K562 (cell line): ENCODE results near the gene SPCS2. TPM values are rescaled to one million over a fixed set of nuclear protein-coding genes. Genes with fewer than 3 reads are reported as not detected.
"Not testable (repeated sequence)": the region's sequence is repeated elsewhere in the genome, so short reads cannot be mapped to it uniquely, and the experiment has no call there.

ENCODE experiments used
- ATAC-seq: fragments of 200-7000 bp; cut with Tn5 transposase; 3 replicates; pipeline ENCODE4 v1.9.1; 2020; ENCODE audit warnings: moderate library complexity
- BruUV-seq: library from RNA; stranded (reverse); fragments of 400-500 nt; replicated peaks from 2 replicates; lab custom pipeline; 2021; lab: Mats Ljungman, UMichigan
- CTCF ChIA-PET: fragments of 300-600 bp; formaldehyde crosslinking; extraction: SDS; loops from one replicate; lab custom pipeline; 2021; ENCODE audit warnings: low intra/inter-chr PET ratio; lab: Yijun Ruan, JAX
- POLR2A ChIA-PET: fragments of 300-600, 350-650 bp; sonication (Branson Sonifier 250); formaldehyde crosslinking; extraction: SDS; loops from one replicate; lab custom pipeline; 2021; ENCODE audit warnings: antibody characterized with exemption, inconsistent platforms; lab: Yijun Ruan, JAX
- DNase-seq, 4 experiments: peaks; one replicate each; pipeline versions ENCODE4 v3.0.0 to v3.0.0-alpha.2; 2011 to 2018; ENCODE audit warnings: low spot score in 3 of 4, mixed read lengths in 3 of 4; ENCODE audit errors: extremely low read depth in 1 of 4
- FAIRE-seq: peaks from 2 replicates; lab custom pipeline; 2011; peaks lifted over from hg19 to GRCh38; lab: Jason Lieb, UNC
- H2AFZ ChIP-seq: 2 replicates; pipeline ENCODE4 v1.6.0; 2011; ENCODE audit warnings: low read depth, low read length, control low read depth, inconsistent platforms
- H3K27ac ChIP-seq: fragments of 200-600 bp; 3 replicates; pipeline ENCODE4 v1.8.0; 2011; ENCODE audit warnings: low read depth, mild to moderate bottlenecking, control low read depth, inconsistent platforms, low read length, moderate library complexity, mixed read lengths; ENCODE audit errors: extremely low read depth
- H3K27me3 ChIP-seq, 2 experiments: fragments of 300-600 bp in 1 of 2; 2 replicates in 1 of 2; 3 replicates in 1 of 2; pipeline versions ENCODE4 v1.6.0 to v1.8.0; 2011; ENCODE audit warnings: inconsistent platforms in 2 of 2, low read length in 2 of 2, mild to moderate bottlenecking in 1 of 2, mixed read lengths in 1 of 2, moderate library complexity in 1 of 2; ENCODE audit not compliant: control insufficient read depth in 2 of 2, insufficient read depth in 2 of 2
- H3K36me3 ChIP-seq: fragments of 300-600 bp; 3 replicates; pipeline ENCODE4 v1.8.0; 2011; ENCODE audit warnings: mild to moderate bottlenecking, low read length, inconsistent platforms; ENCODE audit not compliant: control insufficient read depth, insufficient read depth
- H3K4me1 ChIP-seq, 2 experiments: fragments of 200-600 bp in 1 of 2; replicated peaks in 1 of 2; 2 replicates in 1 of 2; 3 replicates in 1 of 2; pipeline versions ENCODE4 v1.5.1 to v1.8.0; 2011; ENCODE audit warnings: inconsistent platforms in 2 of 2, low read length in 2 of 2, mild to moderate bottlenecking in 1 of 2, mixed read lengths in 1 of 2, moderate library complexity in 1 of 2; ENCODE audit not compliant: control insufficient read depth in 2 of 2, insufficient read depth in 2 of 2
- H3K4me2 ChIP-seq: 2 replicates; pipeline ENCODE4 v1.6.1; 2011; ENCODE audit warnings: low read length, control low read depth, inconsistent platforms, mixed read lengths; ENCODE audit not compliant: insufficient read depth
- H3K4me3 ChIP-seq: fragments of 200-600 bp; sonication (generic), shearing (Covaris generic); 2 replicates; pipeline ENCODE4 v1.5.1; 2016; ENCODE audit warnings: control low read depth, inconsistent platforms
- H3K79me2 ChIP-seq: fragments of 200-600 bp; 3 replicates; pipeline ENCODE4 v1.8.0; 2011; ENCODE audit warnings: low read length, inconsistent platforms; ENCODE audit not compliant: control insufficient read depth, insufficient read depth
- H3K9ac ChIP-seq, 2 experiments: 2 replicates each; pipeline versions ENCODE4 v1.6.0 to v1.6.1; 2011; ENCODE audit warnings: low read depth in 2 of 2, low read length in 2 of 2, control low read depth in 1 of 2, inconsistent platforms in 1 of 2, mild to moderate bottlenecking in 1 of 2, mixed read lengths in 1 of 2; ENCODE audit not compliant: insufficient read depth in 1 of 2
- H3K9me1 ChIP-seq: one replicate; pipeline ENCODE4 v1.6.0; 2011; ENCODE audit warnings: inconsistent platforms, mild to moderate bottlenecking, low read length, moderate library complexity; ENCODE audit not compliant: control insufficient read depth, insufficient read depth
- H3K9me3 ChIP-seq: replicated peaks from 2 replicates; pipeline ENCODE4 v1.5.1; 2011; ENCODE audit warnings: low read depth, low read length, inconsistent platforms; ENCODE audit not compliant: control insufficient read depth, insufficient read depth
- H4K20me1 ChIP-seq: replicated peaks from 2 replicates; pipeline ENCODE4 v1.6.1; 2011; ENCODE audit warnings: low read length, inconsistent platforms, mixed read lengths; ENCODE audit not compliant: control insufficient read depth, insufficient read depth
- CBX5 ChIP-seq: IDR thresholded peaks from 2 replicates; pipeline ENCODE4 v1.6.1; 2014; ENCODE audit warnings: low read depth, borderline replicate concordance
- ZFP36 ChIP-seq: fragments of 150-350 bp; IDR thresholded peaks from 2 replicates; pipeline ENCODE4 v1.6.1; 2018; ENCODE audit warnings: low read length, low read depth; ENCODE audit not compliant: partially characterized antibody
- ZNF431 ChIP-seq: sonication (generic); formaldehyde crosslinking; IDR thresholded peaks from 2 replicates; pipeline ENCODE4 v1.8.0; 2022; ENCODE audit warnings: mild to moderate bottlenecking, missing genetic modification reagents
- ZNF766 ChIP-seq: fragments of 200-800 bp; sonication (Bioruptor generic); conservative IDR thresholded peaks from 2 replicates; pipeline ENCODE4 v1.6.1; 2016; ENCODE audit warnings: missing genetic modification characterization, missing compliant biosample characterization
- WGBS: fragments of 100-300 bp; shearing (Covaris generic); methylation state at CpG from one replicate; pipeline ENCODE4 v1.1.6; 2016; ENCODE audit warnings: low coverage, mixed read lengths; ENCODE audit not compliant: insufficient coverage; ENCODE audit errors: missing lambda C conversion rate; 5-methylcytosine and 5-hydroxymethylcytosine counted together
- in situ Hi-C: fragments of 300-500 bp; cut with MboI; formaldehyde crosslinking; loops from 4 replicates; pipeline ENCODE4 v1.15.0; 2018; ENCODE audit warnings: inconsistent platforms, mixed read lengths
- intact Hi-C: fragments of 100-400 bp; cut with micrococcal nuclease; formaldehyde crosslinking; loops from 2 replicates; pipeline ENCODE4 v1.14.2; 2022
- polyA plus RNA-seq, 8 experiments: library from polyadenylated mRNA; depleted of rRNA in 4 of 8; stranded (reverse) in 5 of 8; unstranded in 3 of 8; fragments of >200 nt; fragmentation: Nextera tagmentation in 2 of 8; fragmentation: Illumina TruSeq in 1 of 8; extraction: Ambion mirVana in 2 of 8; extraction: Trizol in 1 of 8; gene quantifications; 2 replicates each; pipeline versions ENCODE4 v1.2.1 to v1.2.3, GENCODE V29; 2011 to 2014; ENCODE audit warnings: inconsistent platforms in 1 of 8, missing spikeins in 1 of 8
- total RNA-seq, 7 experiments: library from RNA; depleted of rRNA in 6 of 7; stranded (reverse); fragments of >200 nt in 6 of 7; fragmentation: Illumina TruSeq in 2 of 7; extraction: Trizol in 2 of 7; gene quantifications; 2 replicates each; pipeline versions ENCODE4 v1.2.1 to v1.2.3, GENCODE V29; 2011 to 2021; ENCODE audit warnings: low replicate concordance in 1 of 7

The SPCS2 gene
- total and polyA plus RNA-seq, 9 of the 15 experiments (the other 6 are each of a cell fraction or from before 2014, with no cell fraction given): 38.2 to 458 (median 193) TPM

- H3K9me3 ChIP-seq, POLR2A ChIA-PET, BruUV-seq, H3K27ac ChIP-seq, H3K9ac ChIP-seq, DNase-seq, H3K4me1 ChIP-seq, CTCF ChIA-PET, H3K4me3 ChIP-seq, intact Hi-C loops, H3K9me1 ChIP-seq, H3K4me2 ChIP-seq, H3K36me3 ChIP-seq, H3K27me3 ChIP-seq, FAIRE-seq, H4K20me1 ChIP-seq, H2AFZ ChIP-seq, H3K79me2 ChIP-seq, in situ Hi-C loops, ATAC-seq: not testable (repeated sequence)
- WGBS: 54% methylated on average over 3 of the region's 3 CpGs
- peak; percentile 39 for TF ChIP-seq ZFP36
Observed at GRCh38 chr11:75019200-75019599, 70.1 kb downstream of the SPCS2 start.

DNA sequence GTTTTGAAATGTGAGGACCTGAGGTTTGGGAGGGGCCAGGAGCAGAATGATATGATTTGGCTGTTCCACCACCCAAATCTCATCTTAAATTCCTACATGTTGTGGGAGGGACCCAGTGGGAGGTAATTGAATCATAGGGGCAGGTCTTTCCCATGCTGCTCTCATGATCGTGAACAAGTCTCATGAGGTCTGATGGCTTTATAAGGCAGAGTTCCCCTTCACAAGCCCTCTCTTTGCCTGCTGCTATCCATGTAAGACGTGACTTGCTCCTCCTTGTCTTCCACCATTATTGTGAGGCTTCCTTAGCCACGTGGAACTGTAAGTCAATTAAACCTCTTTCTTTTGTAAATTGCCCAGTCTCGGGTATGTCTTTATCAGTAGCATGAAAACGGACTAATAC is 71.3 kb downstream of the SPCS2 start:
- BruUV-seq, H3K27ac ChIP-seq, H4K20me1 ChIP-seq, H3K9ac ChIP-seq, H3K79me2 ChIP-seq, H3K27me3 ChIP-seq, ATAC-seq, intact Hi-C loops, H2AFZ ChIP-seq, H3K36me3 ChIP-seq, H3K9me1 ChIP-seq, FAIRE-seq, POLR2A ChIA-PET, H3K4me2 ChIP-seq, CTCF ChIA-PET, DNase-seq, H3K9me3 ChIP-seq, H3K4me3 ChIP-seq: not testable (repeated sequence)
- in situ Hi-C loops: loop anchor here (5.0 kb wide), 2 partner anchors 122 to 227 kb away; no protein-coding TSS in a partner anchor
- H3K4me1 ChIP-seq: peaks cover 6 to 18% of the 10 kb centered on the region in 2 experiments; a peak in 4 of 5 replicates
- peak; percentile 98 for TF ChIP-seq ZNF431 (CRISPR knock-in tag)
- TF ChIP-seq ZFP36: peak; percentile 44
- TF ChIP-seq CBX5: 0 out of 2 replicates have a peak, but pooled peaks have one; percentile 41
- TF ChIP-seq ZNF766 (CRISPR knock-in tag): peak; percentile 39; the same call in 1 of the 2 replicates
- WGBS: 37% methylated on average over 5 of the region's 5 CpGs
